Measurements from ENCODE around the gene PBOV1. TPM values are rescaled to one million over a fixed set of nuclear protein-coding genes. Genes with fewer than 3 reads are reported as not detected.

The PBOV1 gene
- total and polyA plus RNA-seq, 4 experiments from 2014 or later = not detected

DNA sequence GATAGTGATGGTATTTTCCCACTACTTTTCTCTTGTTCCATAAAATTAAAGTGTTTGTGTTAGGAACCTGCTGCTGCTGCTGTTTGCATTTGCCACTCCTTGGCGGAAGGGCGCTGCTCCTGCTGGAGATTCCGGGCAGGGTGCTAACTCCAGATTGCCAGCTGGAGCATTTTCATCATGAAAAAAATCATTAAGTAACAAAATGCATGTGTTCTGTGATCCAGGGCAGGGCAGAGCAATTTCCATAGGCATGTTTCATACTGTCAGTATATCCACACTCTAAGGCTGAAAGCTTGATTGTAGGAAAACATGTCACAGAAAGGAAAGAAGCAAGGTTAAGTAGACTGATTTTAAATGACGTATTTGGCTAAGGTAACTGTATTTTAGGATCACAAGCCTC lies 24.0 kb downstream of the PBOV1 start:
- Mint-ChIP-seq H3K27ac (no peak overlapping the region), H3K9me3 (no peaks in the 10 kb centered on the region), H3K27me3 (peaks cover 18 to 22% of the 10 kb centered on the region in 2 donors), H3K36me3 (no peaks in the 10 kb centered on the region), H3K4me1 (no peaks in the 10 kb centered on the region), H3K4me3 (no peak overlapping the region)
- no peaks in the 10 kb centered on the region for H3K4me1 ChIP-seq (ENCODE audit: insufficient read depth, low read length)
- H3K36me3 ChIP-seq (ENCODE audit: insufficient read depth, low read length) = no peaks in the 10 kb centered on the region
- POLR2A ChIA-PET (ENCODE audit: partially characterized antibody) = no interaction called here
- H3K27ac ChIP-seq (ENCODE audit: low read depth, low read length) = no peak overlapping the region
- intact Hi-C loops (cut with micrococcal nuclease) = no loop called here
- DNase-seq = no peak
- CTCF ChIA-PET (ENCODE audit: partially characterized antibody) = no interaction called here
- H3K4me3 ChIP-seq (ENCODE audit: low read length in 2 of 2) = no peak overlapping the region
- no peaks in the 10 kb centered on the region for H3K27me3 ChIP-seq (ENCODE audit: insufficient read depth, low read length)
- no peaks in the 10 kb centered on the region for H3K9me3 ChIP-seq (ENCODE audit: control insufficient read depth in 1 of 2, low read length in 2 of 2)

DNA sequence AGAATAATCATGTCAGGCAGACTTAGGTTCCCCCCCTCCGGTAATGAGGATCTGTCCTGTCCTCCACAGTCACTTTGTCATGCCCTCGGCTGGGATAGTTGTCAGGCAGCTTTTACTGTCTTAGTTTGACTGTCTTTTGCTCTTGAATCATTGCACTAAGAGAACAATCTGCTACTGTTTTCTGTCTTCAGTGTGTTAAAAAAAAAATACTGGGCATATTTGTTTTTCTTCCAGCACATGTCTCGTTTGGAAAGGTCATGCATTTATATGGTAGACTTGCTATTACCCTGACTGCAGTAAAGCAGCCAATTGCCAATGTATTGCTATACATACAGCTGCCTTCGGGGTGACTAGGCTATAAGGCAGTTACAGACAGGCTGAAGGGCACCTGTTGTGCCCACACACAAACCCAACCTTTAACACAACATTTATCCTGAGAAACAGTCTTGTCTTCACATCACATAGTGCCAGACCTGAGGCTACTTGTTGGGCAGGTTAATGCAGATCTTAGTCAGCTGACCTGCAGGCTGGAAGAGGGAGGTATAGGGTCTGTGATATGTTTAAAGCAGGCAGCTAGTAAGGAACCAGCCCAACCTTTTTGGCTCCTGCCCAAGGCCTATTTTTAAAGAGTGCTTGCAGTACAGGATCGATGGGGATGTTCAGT lies 29.9 kb downstream of the PBOV1 start:
- Histone ChIP-seq H3K27me3 (ENCODE audit: insufficient read depth, low read length) (no peaks in the 10 kb centered on the region), H3K4me3 (ENCODE audit: low read length in 2 of 2) (no peak overlapping the region), H3K9me3 (ENCODE audit: control insufficient read depth in 1 of 2, low read length in 2 of 2) (no peaks in the 10 kb centered on the region), H3K27ac (ENCODE audit: low read depth, low read length) (no peak overlapping the region), H3K36me3 (ENCODE audit: insufficient read depth, low read length) (no peaks in the 10 kb centered on the region), H3K4me1 (ENCODE audit: insufficient read depth, low read length) (no peaks in the 10 kb centered on the region)
- Mint-ChIP-seq H3K27me3 (peaks cover 31 to 32% of the 10 kb centered on the region in 2 donors), H3K36me3 (no peaks in the 10 kb centered on the region), H3K4me1 (no peaks in the 10 kb centered on the region), H3K4me3 (no peak overlapping the region), H3K27ac (no peak overlapping the region), H3K9me3 (no peaks in the 10 kb centered on the region)
- CTCF ChIA-PET (ENCODE audit: partially characterized antibody) = no interaction called here
- intact Hi-C loops (cut with micrococcal nuclease) = no loop called here
- no peak for DNase-seq
- POLR2A ChIA-PET (ENCODE audit: partially characterized antibody) = no interaction called here

- no peaks in the 10 kb centered on the region for H3K27me3 ChIP-seq (ENCODE audit: insufficient read depth, low read length)
- peaks cover 35 to 36% of the 10 kb centered on the region in 2 donors for H3K27me3 Mint-ChIP-seq
- ChIA-PET CTCF (ENCODE audit: partially characterized antibody) (interaction anchor here (0.7 kb wide), 2 partner anchors 46 to 404 kb away, joined by 3 to 5 read pairs; no protein-coding TSS in a partner anchor), POLR2A (ENCODE audit: partially characterized antibody) (no interaction called here)
- DNase-seq = no peak
- H3K36me3 Mint-ChIP-seq = no peaks in the 10 kb centered on the region
- no peak overlapping the region for H3K27ac Mint-ChIP-seq
- H3K36me3 ChIP-seq (ENCODE audit: insufficient read depth, low read length) = no peaks in the 10 kb centered on the region
- H3K4me1 ChIP-seq (ENCODE audit: insufficient read depth, low read length) = no peaks in the 10 kb centered on the region
- no peaks in the 10 kb centered on the region for H3K4me1 Mint-ChIP-seq
- H3K9me3 Mint-ChIP-seq = no peaks in the 10 kb centered on the region
- no peak overlapping the region for H3K4me3 ChIP-seq (ENCODE audit: low read length in 2 of 2)
- no peaks in the 10 kb centered on the region for H3K9me3 ChIP-seq (ENCODE audit: control insufficient read depth in 1 of 2, low read length in 2 of 2)
- intact Hi-C loops (cut with micrococcal nuclease) = no loop called here
- H3K4me3 Mint-ChIP-seq = no peak overlapping the region
- no peak overlapping the region for H3K27ac ChIP-seq (ENCODE audit: low read depth, low read length)
Observed at GRCh38 chr6:138187156-138187555, 31.1 kb downstream of the PBOV1 start.

GRCh38 chr6:138184230-138184629 lies 34.1 kb downstream of the PBOV1 start:
- no peak for DNase-seq
- Histone ChIP-seq H3K27ac (ENCODE audit: low read depth, low read length) (no peak overlapping the region), H3K36me3 (ENCODE audit: insufficient read depth, low read length) (no peaks in the 10 kb centered on the region), H3K27me3 (ENCODE audit: insufficient read depth, low read length) (no peaks in the 10 kb centered on the region), H3K4me3 (ENCODE audit: low read length in 2 of 2) (no peak overlapping the region), H3K4me1 (ENCODE audit: insufficient read depth, low read length) (no peaks in the 10 kb centered on the region), H3K9me3 (ENCODE audit: control insufficient read depth in 1 of 2, low read length in 2 of 2) (no peaks in the 10 kb centered on the region)
- ChIA-PET CTCF (ENCODE audit: partially characterized antibody) (interaction anchor here (0.9 kb wide), 1 partner anchor 76 kb away, joined by 3 read pairs; no protein-coding TSS in a partner anchor), POLR2A (ENCODE audit: partially characterized antibody) (no interaction called here)
- intact Hi-C loops (cut with micrococcal nuclease) = no loop called here
- H3K27ac Mint-ChIP-seq = no peak overlapping the region
- no peaks in the 10 kb centered on the region for H3K4me1 Mint-ChIP-seq
- peaks cover 24 to 26% of the 10 kb centered on the region in 2 donors for H3K27me3 Mint-ChIP-seq
- no peak overlapping the region for H3K4me3 Mint-ChIP-seq
- peaks cover 0 to 2% of the 10 kb centered on the region in 2 donors for H3K36me3 Mint-ChIP-seq
- H3K9me3 Mint-ChIP-seq = peaks cover 0 to 10% (median 4%) of the 10 kb centered on the region in 8 donors

DNA sequence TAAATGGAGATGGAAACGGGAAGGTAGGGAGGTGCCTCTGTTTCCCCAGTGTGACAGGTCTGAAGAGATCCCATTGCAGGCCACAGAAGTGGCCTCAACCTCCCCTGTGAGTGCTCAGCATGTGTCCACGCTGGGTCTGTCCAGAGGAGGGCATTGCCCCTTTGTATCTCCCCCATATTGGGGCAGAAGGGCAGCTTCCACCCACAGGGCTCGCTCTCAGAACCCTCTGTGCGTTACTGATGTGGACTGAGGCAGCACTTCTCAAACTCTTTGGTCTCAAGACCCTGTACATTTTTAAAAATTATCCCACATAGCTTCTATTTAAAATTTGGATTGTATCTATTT lies 34.5 kb downstream of the PBOV1 start:
- Mint-ChIP-seq H3K9me3 (peaks cover 0 to 14% (median 6%) of the 10 kb centered on the region in 8 donors), H3K27ac (no peak overlapping the region), H3K4me1 (no peaks in the 10 kb centered on the region), H3K4me3 (no peak overlapping the region), H3K36me3 (peaks cover 0 to 2% of the 10 kb centered on the region in 2 donors), H3K27me3 (peaks cover 20 to 22% of the 10 kb centered on the region in 2 donors)
- ChIA-PET CTCF (ENCODE audit: partially characterized antibody) (interaction anchor here (0.9 kb wide), 1 partner anchor 75 kb away, joined by 3 read pairs; no protein-coding TSS in a partner anchor), POLR2A (ENCODE audit: partially characterized antibody) (no interaction called here)
- H3K27me3 ChIP-seq (ENCODE audit: insufficient read depth, low read length) = no peaks in the 10 kb centered on the region
- no peaks in the 10 kb centered on the region for H3K4me1 ChIP-seq (ENCODE audit: insufficient read depth, low read length)
- H3K36me3 ChIP-seq (ENCODE audit: insufficient read depth, low read length) = no peaks in the 10 kb centered on the region
- no peaks in the 10 kb centered on the region for H3K9me3 ChIP-seq (ENCODE audit: control insufficient read depth in 1 of 2, low read length in 2 of 2)
- intact Hi-C loops (cut with micrococcal nuclease) = no loop called here
- DNase-seq = no peak
- no peak overlapping the region for H3K4me3 ChIP-seq (ENCODE audit: low read length in 2 of 2)
- H3K27ac ChIP-seq (ENCODE audit: low read depth, low read length) = no peak overlapping the region

GRCh38 chr6:138182939-138183789 lies 35.1 kb downstream of the PBOV1 start:
- ChIA-PET CTCF (ENCODE audit: partially characterized antibody) (interaction anchor here (0.9 to 1.0 kb wide), 2 partner anchors 41 to 75 kb away, joined by 3 read pairs; no protein-coding TSS in a partner anchor), POLR2A (ENCODE audit: partially characterized antibody) (no interaction called here)
- Histone ChIP-seq H3K4me1 (ENCODE audit: insufficient read depth, low read length) (no peaks in the 10 kb centered on the region), H3K9me3 (ENCODE audit: control insufficient read depth in 1 of 2, low read length in 2 of 2) (peaks cover 0 to 2% of the 10 kb centered on the region in 2 donors), H3K4me3 (ENCODE audit: low read length in 2 of 2) (no peak overlapping the region), H3K27me3 (ENCODE audit: insufficient read depth, low read length) (no peaks in the 10 kb centered on the region), H3K36me3 (ENCODE audit: insufficient read depth, low read length) (no peaks in the 10 kb centered on the region), H3K27ac (ENCODE audit: low read depth, low read length) (no peak overlapping the region)
- H3K9me3 Mint-ChIP-seq = peaks cover 4 to 20% (median 11%) of the 10 kb centered on the region in 8 donors
- intact Hi-C loops (cut with micrococcal nuclease) = no loop called here
- no peaks in the 10 kb centered on the region for H3K4me1 Mint-ChIP-seq
- no peak overlapping the region for H3K27ac Mint-ChIP-seq
- no peak overlapping the region for H3K4me3 Mint-ChIP-seq
- H3K36me3 Mint-ChIP-seq = peaks cover 0 to 2% of the 10 kb centered on the region in 2 donors
- H3K27me3 Mint-ChIP-seq = peaks cover 14 to 17% of the 10 kb centered on the region in 2 donors
- DNase-seq = no peak

GRCh38 chr6:138176652-138177232 lies 41.5 kb downstream of the PBOV1 start:
- peaks cover 9 to 44% (median 32%) of the 10 kb centered on the region in 8 donors for H3K9me3 Mint-ChIP-seq
- H3K4me3 Mint-ChIP-seq = no peak overlapping the region
- no peak overlapping the region for H3K4me3 ChIP-seq (ENCODE audit: low read length in 2 of 2)
- H3K27me3 ChIP-seq (ENCODE audit: insufficient read depth, low read length) = no peaks in the 10 kb centered on the region
- H3K36me3 Mint-ChIP-seq = peaks cover 2 to 3% of the 10 kb centered on the region in 2 donors
- intact Hi-C loops (cut with micrococcal nuclease) = no loop called here
- DNase-seq = no peak
- H3K4me1 Mint-ChIP-seq = no peaks in the 10 kb centered on the region
- H3K27ac Mint-ChIP-seq = no peak overlapping the region
- ChIA-PET CTCF (ENCODE audit: partially characterized antibody) (interaction anchor here (1.1 kb wide), 1 partner anchor 15 kb away, joined by 3 read pairs; the partner anchor contains the start of gene ARFGEF3), POLR2A (ENCODE audit: partially characterized antibody) (no interaction called here)
- no peak overlapping the region for H3K27ac ChIP-seq (ENCODE audit: low read depth, low read length)
- no peaks in the 10 kb centered on the region for H3K4me1 ChIP-seq (ENCODE audit: insufficient read depth, low read length)
- H3K27me3 Mint-ChIP-seq = peaks cover 12 to 27% of the 10 kb centered on the region in 2 donors
- H3K36me3 ChIP-seq (ENCODE audit: insufficient read depth, low read length) = no peaks in the 10 kb centered on the region
- H3K9me3 ChIP-seq (ENCODE audit: control insufficient read depth in 1 of 2, low read length in 2 of 2) = peaks cover 0 to 9% of the 10 kb centered on the region in 2 donors
